ENCODE measurements around the gene SPPL3.

- no peak for TF ChIP-seq CTCF (IDR thresholded peaks at IDR 0.05; ENCODE audit: low read depth, low read length, poor library complexity, severe bottlenecking)
- TF ChIP-seq EZH2phosphoT487 (IDR thresholded peaks at IDR 0.05; ENCODE audit: borderline replicate concordance, low read length): no peak
Observed at GRCh38 chr12:120950807-120951206, 46.6 kb upstream of the SPPL3 start.
